Bronchial epithelial cell (primary cell): Measurements from ENCODE around the gene RAPGEF4. TPM values are rescaled to one million over a fixed set of nuclear protein-coding genes. Genes with fewer than 3 reads are reported as not detected.

Experiments used
- DNase-seq: peaks from one replicate; pipeline ENCODE4 v3.0.0-alpha.2; 2010; ENCODE audit warnings: low read depth
- FAIRE-seq: peaks from 2 replicates; lab custom pipeline; 2011; peaks lifted over from hg19 to GRCh38; lab: Jason Lieb, UNC
- H3K27me3 ChIP-seq: 2 replicates; pipeline ENCODE4 v1.5.1; 2011; ENCODE audit warnings: low read length; ENCODE audit not compliant: control insufficient read depth, insufficient read depth
- H3K36me3 ChIP-seq: 2 replicates; pipeline ENCODE4 v1.5.1; 2011; ENCODE audit warnings: low read length; ENCODE audit not compliant: control insufficient read depth, insufficient read depth
- H3K4me3 ChIP-seq: 2 replicates; pipeline ENCODE4 v1.5.1; 2011; ENCODE audit warnings: mild to moderate bottlenecking, low read depth, low read length, control low read depth
- CTCF ChIP-seq: IDR thresholded peaks from 2 replicates; pipeline ENCODE4 v1.5.1; 2011; ENCODE audit warnings: mild to moderate bottlenecking, moderate library complexity, low read length, control low read depth, inconsistent platforms; ENCODE audit not compliant: insufficient read depth, severe bottlenecking
- total RNA-seq: library from RNA; depleted of rRNA; stranded (reverse); fragments of >200 nt; gene quantifications from 2 replicates; pipeline ENCODE4 v1.2.1, GENCODE V29; 2014

RAPGEF4 gene
- total RNA-seq, 1 donor from 2014 or later = 0.26 TPM

- no peak for TF ChIP-seq CTCF
- Histone ChIP-seq H3K4me3 (no peak overlapping the region), H3K27me3 (no peaks in the 10 kb centered on the region), H3K36me3 (no peaks in the 10 kb centered on the region)
- DNase-seq = no peak
- no peak for FAIRE-seq
Observed at GRCh38 chr2:172964511-172965139, 229.0 kb downstream of the RAPGEF4 start.

- no peak for TF ChIP-seq CTCF
- Histone ChIP-seq H3K27me3 (no peaks in the 10 kb centered on the region), H3K36me3 (no peaks in the 10 kb centered on the region), H3K4me3 (no peak overlapping the region)
- DNase-seq (no peak), FAIRE-seq (no peak)
Observed at GRCh38 chr2:172965433-172966212, 230.0 kb downstream of the RAPGEF4 start.

GRCh38 chr2:172967036-172967982 lies 231.7 kb downstream of the RAPGEF4 start:
- Histone ChIP-seq H3K36me3 (no peaks in the 10 kb centered on the region), H3K27me3 (no peaks in the 10 kb centered on the region), H3K4me3 (no peak overlapping the region)
- no peak for DNase-seq
- FAIRE-seq = no peak
- no peak for TF ChIP-seq CTCF

GRCh38 chr2:172968061-172968469 lies 232.4 kb downstream of the RAPGEF4 start:
- Histone ChIP-seq H3K27me3 (no peaks in the 10 kb centered on the region), H3K4me3 (no peak overlapping the region), H3K36me3 (no peaks in the 10 kb centered on the region)
- TF ChIP-seq CTCF = no peak
- FAIRE-seq = no peak
- DNase-seq = no peak

GRCh38 chr2:172969166-172969565 lies 233.5 kb downstream of the RAPGEF4 start:
- Histone ChIP-seq H3K4me3 (no peak overlapping the region), H3K36me3 (no peaks in the 10 kb centered on the region), H3K27me3 (no peaks in the 10 kb centered on the region)
- TF ChIP-seq CTCF = no peak
- FAIRE-seq = no peak
- DNase-seq = no peak
